GM23338 (cell line): ENCODE measurements around the gene ORC2.

Experiments used
- CTCF ChIP-seq, 2 experiments: fragments of 200-600 bp in 1 of 2; sonication (generic) in 1 of 2; conservative IDR thresholded peaks; 2 replicates each; pipeline versions ENCODE4 v1.5.1 to v1.6.1; 2016 to 2017; ENCODE audit warnings: antibody characterized with exemption in 2 of 2, low read depth in 2 of 2, mild to moderate bottlenecking in 2 of 2, moderate library complexity in 1 of 2
- ETS1 ChIP-seq: IDR thresholded peaks from 2 replicates; pipeline ENCODE4 v1.6.1; 2016; ENCODE audit warnings: antibody characterized with exemption
- EZH2 ChIP-seq: fragments of 200-600 bp; sonication (generic); IDR thresholded peaks from one replicate; pipeline ENCODE4 v1.8.0; 2017; ENCODE audit warnings: antibody characterized with exemption, mild to moderate bottlenecking, low read depth; ENCODE audit not compliant: unreplicated experiment
- EZH2phosphoT487 ChIP-seq: fragments of 200-600 bp; sonication (generic); IDR thresholded peaks from one replicate; pipeline ENCODE4 v1.8.1; 2018; ENCODE audit warnings: antibody characterized with exemption; ENCODE audit not compliant: unreplicated experiment
- JUNB ChIP-seq: IDR thresholded peaks from one replicate; pipeline ENCODE4 v1.6.1; 2016; ENCODE audit warnings: antibody characterized with exemption; ENCODE audit not compliant: unreplicated experiment
- POLR2AphosphoS5 ChIP-seq: IDR thresholded peaks from 2 replicates; pipeline ENCODE4 v1.6.1; 2016; ENCODE audit warnings: antibody characterized with exemption, low read depth
- REST ChIP-seq: IDR thresholded peaks from one replicate; pipeline ENCODE4 v1.6.1; 2018; ENCODE audit warnings: antibody characterized with exemption; ENCODE audit not compliant: unreplicated experiment
- STAT1 ChIP-seq: IDR thresholded peaks from one replicate; pipeline ENCODE4 v1.6.1; 2016; ENCODE audit warnings: antibody characterized with exemption; ENCODE audit not compliant: unreplicated experiment
- ZNF331 ChIP-seq: fragments of 250-450 bp; sonication (Bioruptor Pico); IDR thresholded peaks from 2 replicates; pipeline ENCODE4 v1.5.0; 2020; ENCODE audit warnings: low read depth, mild to moderate bottlenecking, moderate library complexity
- ZNF462 ChIP-seq: fragments of 250-450 bp; sonication (Bioruptor Pico); IDR thresholded peaks from 2 replicates; pipeline ENCODE4 v1.5.0; 2020; ENCODE audit warnings: mild to moderate bottlenecking, moderate library complexity

- no peak for TF ChIP-seq POLR2AphosphoS5
- TF ChIP-seq EZH2, result no peak
- no peak for TF ChIP-seq CTCF (conservative IDR thresholded peaks at IDR 0.05; ENCODE audit: low read depth in 2 of 2)
- no peak for TF ChIP-seq EZH2phosphoT487
- TF ChIP-seq JUNB, result no peak
- no peak for TF ChIP-seq ZNF462 (CRISPR knock-in tag)
- TF ChIP-seq REST, result no peak
- no peak for TF ChIP-seq STAT1
- TF ChIP-seq ZNF331, result no peak
- no peak for TF ChIP-seq ETS1
Measured at GRCh38 chr2:200961674-200962073, 1.8 kb downstream of the ORC2 start.
